Stimulated activated CD8-positive, alpha-beta memory T cell treated with anti-CD3 and anti-CD28 coated beads, Interleukin-7, amount 100 ng/mL, for 48 hours (primary cell): ENCODE data around the gene MAP3K7.

Source experiments
- DNase-seq, 2 donors: peaks; one replicate each; pipeline ENCODE4 v3.0.0-alpha.2; 2020; ENCODE audit warnings: low read depth in 1 of 2; ENCODE audit errors: extremely low read depth in 1 of 2

MAP3K7 gene

DNA sequence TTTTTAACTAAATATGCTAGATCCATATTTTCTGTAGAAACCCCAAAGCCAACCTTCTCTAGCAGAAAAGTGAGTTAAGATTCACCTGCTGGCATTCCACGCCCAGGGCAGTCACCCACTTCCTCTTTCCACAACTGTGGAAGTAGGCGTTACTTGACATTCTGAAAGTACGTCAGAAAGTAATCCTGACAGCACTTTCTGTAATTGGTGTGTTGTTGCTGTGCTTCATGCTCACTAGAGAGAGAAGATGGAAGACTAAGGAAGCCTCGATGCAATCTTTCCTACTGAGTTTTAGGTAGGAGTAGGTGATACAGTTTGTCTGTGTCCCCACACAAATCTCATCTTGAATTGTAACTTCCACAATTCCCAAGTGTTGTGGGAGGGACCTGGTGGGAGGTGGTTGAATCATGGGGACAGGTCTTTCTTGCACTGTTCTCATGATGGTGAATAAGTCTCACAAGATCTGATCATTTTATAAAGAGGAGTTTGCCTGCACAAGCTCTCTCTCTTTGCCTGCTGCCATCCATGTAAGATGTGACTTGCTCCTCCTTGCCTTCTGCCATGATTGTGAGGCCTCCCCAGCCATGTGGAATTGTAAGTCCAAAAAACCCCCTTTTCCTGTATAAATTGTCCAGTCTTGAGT lies 101.1 kb downstream of the MAP3K7 start:
- DNase-seq: no peak

DNA sequence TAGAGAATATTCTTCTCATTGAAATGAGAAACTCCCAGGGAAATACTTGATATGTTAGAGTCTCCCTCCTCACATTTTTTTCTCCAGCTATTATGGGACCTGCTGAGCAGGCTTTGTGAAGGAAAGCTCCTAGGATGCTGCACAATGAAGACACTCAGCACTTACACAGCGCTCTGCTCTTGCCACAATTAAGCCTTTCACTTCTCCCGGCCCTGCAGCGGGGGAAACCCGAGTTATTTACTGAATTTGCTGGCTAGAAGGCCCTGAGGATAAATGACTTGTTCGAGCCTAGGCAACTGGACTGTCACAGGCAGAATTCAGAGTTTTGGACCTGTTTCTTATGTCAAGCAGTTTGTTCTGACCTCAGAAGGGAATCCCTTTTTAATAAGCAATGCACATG lies 102.0 kb downstream of the MAP3K7 start:
- no peak for DNase-seq

DNA sequence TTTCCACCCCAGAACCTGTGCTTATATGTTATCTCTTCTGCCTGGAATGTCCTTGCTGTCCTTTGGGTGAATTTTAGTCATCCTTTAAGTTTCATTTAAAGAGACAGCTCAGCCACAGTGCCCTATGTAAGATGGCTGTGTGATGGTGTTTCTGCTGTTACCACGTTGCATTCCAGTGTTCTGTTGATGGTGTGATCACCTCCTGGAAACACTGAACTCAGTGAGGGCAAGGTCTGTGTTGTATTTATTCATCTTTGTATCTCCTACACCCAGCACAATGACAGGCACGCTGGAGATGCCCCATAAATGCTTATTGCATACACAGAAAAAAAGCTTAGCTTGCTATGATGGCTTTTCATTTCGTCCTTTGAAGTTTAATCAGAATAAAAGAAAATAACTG lies 102.5 kb downstream of the MAP3K7 start:
- DNase-seq: no peak

DNA sequence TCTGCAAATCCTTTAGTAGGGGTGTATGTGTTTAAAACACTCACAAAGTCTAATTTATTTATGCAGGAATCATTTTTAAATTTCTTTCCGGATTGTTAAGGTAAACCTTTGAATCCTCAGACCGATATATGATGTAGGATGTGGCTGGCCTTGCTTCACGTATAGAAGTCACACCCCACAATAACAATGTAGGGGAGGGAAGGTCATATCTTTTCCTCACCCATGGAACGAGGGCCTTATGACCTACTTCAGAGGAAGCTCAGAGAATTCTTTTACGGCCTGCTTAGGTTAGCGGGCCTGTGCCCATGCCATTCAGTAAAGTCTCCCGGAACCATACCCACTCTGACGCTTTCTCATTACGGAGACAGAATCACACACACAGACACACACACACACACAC lies 102.9 kb downstream of the MAP3K7 start:
- DNase-seq: no peak

DNA sequence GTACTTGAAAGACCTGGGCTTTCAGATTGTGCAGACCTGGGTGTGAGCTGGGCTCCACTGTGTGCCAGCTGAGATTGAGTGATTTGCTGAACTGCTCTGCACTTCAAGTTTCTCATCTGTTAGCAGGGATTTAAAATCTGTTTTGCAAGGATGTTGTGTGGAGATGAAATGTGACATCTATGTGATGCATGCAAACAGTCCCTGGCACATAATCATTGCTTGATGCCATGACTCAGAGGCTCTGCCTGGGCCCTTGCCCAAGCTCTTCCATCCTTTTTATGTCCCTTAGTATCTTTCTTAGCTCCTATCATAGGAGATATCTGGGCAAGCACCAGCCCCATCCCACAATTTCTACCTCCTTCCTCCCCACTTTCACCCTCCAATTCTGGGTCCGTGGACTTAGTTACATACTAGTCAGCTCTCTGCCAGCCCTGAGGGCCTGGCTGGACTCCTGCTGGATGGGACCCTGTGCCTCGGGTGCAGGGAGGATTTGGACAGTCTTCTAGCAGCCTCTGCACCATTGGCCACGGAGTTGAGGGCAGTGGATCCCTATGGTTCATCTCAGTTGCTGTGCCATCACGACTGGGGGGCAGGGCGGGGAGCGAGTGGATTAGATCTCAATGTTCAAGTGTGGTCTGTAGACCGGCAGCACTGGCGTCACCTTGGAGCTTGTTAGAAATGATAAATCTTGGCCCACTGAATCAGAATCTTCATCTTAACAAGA lies 103.6 kb downstream of the MAP3K7 start:
- DNase-seq: no peak

DNA sequence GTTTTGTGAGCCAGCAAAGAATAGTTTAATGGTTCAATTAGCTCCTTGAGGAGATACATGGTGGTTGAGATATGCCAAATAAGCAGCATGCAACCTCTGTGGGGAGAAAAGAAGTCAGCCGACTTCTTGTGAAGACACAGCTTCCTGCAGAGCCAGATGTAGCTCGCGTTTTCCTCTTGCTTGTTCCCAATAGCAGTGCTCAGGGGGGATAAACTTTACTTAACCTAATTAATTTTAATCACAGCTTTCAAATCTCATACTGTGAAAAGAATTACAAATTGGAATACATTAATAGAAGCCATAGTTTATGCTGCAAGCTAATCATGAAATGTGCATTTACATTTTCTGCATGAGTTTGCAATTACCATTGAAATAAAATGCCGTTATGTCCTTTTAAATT lies 106.2 kb downstream of the MAP3K7 start:
- DNase-seq: no peak

DNA sequence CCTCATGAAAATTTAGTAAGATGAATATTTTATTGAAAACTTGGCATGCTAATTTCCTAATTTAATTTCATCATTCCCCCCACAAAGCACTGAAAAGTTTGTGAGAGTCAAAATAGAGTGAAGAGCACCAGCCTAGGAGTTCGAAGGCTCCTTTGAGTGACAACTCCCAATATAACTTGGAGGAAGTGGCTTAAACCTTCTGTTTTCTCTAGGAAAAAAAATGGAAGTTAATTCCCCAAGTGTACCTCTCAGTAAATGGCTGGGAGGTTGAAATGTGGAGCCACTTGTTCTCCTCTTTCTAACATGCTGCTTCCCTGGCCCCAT lies 107.3 kb downstream of the MAP3K7 start:
- no peak for DNase-seq

DNA sequence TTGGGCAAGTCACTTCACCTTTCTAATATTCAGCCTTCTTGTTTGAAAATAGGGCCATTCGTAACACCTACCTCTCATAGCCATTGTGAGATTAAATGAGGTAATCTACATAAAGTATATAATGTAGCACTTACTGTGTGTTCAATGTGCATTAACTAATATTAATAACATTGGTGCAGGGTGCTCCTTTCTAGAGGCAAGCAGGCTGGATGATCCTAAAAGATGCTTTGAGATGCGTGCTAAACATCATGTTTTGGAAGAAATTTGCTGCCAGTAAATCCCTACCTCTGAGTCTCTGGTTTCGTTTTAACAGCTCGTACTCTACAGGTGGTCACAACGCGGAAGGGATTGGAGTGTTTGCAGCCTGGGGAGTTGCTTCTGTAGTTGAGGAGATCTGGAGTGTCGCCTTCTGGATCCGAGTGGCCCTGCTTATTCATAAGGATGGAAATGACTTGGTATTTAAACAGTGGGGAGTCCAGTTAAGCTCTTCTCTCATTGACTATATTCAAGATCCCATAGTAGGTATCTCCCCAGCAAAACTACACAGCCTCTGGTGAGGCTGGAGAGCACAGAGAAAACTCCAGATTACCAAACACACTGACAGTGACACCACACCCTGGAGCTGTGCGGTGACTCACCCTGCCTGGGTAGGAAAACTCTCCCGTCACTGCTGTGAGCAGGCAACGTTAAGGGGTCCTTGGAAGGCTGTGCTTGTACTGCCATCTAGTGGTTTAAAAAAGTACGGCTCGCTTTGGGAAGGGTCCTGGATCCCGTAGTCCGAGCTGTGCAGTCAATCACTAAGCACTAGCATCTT lies 107.9 kb downstream of the MAP3K7 start:
- peak; percentile 61 to 88 for DNase-seq

DNA sequence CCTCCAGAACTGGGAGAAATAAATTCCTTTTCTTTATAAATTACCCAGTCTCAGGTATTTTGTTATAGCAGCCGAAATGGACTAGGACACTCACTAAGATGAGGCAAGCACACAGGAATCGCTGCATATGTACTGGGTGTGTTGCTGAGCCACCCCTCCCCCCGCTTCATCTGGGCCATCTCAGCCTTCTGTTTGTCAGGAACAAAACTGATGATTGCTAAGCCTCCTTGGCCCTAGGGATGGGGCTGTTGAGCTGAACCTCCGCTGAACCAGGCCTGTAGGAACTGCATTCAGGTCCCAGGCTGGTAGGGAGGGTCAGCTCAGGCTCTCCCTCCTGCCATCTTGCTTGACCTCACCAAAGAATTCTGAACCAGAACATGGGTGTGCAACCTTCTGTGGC lies 108.6 kb downstream of the MAP3K7 start:
- DNase-seq: no peak

DNA sequence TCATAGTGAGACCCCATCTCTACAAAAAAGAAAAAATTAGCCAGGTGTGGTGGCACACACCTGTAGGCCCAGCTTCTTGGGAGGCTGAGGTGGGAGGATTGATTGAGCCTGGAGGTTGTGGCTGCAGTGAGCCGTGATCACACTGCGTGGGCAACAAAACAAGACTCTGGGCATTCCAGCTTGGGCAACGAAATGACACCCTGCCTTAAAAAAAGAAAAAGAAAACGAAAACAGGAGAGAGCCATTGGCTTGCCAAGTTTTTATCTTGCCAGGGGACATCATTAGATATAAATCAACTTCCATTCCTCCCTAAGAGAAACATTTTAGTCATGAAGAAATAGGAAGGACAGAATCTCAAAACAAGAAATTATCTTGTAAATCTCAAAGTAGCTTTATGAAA lies 109.5 kb downstream of the MAP3K7 start:
- DNase-seq: no peak

DNA sequence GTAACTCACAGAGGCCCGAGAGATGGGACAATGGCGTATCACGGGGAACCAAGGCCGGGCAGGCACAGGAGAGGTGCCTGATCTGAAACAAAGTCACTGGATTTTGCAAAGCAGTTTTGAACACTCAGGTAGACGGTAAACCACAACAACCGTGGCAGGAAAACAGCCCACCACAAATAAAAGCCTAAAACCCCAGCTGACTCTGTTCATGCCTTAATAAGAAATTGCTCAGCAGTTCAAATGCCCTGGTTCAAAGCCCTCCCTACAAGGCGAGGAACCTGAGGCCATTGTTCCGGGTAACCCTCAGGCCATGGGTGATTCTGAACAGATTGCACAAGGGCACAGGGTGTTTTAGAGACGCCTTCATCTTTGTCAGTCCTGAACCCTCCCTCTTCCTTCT lies 114.2 kb downstream of the MAP3K7 start:
- no peak for DNase-seq

DNA sequence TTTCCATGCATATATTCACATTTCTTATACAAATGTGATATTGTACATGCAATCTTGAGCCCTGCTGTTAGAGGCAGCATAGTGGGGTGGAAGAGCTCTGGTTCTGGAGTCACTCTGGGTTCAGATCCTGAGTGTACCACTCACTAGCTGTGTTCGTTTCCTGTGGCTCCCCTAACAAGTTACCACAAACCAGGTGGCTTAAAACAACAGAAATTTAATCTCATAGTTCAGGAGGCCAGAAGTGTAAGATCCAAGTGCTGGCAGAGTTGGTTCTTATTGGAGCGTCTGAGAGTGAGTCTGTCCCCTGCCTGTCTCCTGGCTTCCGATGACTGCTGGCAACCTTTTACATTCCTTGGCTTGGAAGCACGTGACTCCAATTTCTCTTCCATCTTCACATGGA lies 115.6 kb downstream of the MAP3K7 start:
- DNase-seq: no peak

DNA sequence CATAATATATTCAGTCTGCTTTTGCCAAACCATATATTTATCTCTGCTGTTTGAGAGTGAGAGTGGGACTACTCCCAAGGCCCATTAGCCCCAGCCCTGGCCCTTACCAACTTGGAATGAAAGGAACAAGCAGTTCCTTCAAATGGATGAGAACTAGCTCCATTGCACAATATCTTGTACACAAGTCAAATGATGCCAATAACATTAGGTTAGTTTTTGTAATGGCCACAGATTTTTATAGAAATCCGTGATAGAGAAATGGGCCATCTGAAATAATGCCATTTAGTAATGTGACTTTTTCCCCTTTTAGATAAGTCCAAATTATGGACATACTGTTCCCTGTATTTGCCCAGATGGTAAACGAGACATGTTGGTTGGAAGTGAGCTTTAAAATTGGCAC lies 117.0 kb downstream of the MAP3K7 start:
- no peak for DNase-seq

DNA sequence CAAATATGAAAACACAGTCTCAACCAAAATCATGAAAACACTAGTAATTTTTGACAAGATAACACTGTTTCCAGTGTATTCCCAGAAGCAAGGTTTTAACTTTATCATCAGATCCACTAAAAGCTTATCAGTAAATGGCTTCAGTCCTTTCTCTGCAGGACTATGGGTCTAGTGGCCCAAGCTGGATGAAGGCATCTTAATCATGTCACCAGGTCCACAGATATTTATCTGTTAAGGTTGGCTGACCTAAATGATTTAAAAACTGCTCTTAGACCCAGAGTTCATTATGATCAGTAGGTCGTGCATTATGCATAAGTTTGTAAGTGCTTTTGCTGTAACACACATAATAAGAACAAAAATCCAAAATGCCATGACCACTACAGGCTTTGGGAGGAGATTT lies 118.0 kb downstream of the MAP3K7 start:
- no peak for DNase-seq

DNA sequence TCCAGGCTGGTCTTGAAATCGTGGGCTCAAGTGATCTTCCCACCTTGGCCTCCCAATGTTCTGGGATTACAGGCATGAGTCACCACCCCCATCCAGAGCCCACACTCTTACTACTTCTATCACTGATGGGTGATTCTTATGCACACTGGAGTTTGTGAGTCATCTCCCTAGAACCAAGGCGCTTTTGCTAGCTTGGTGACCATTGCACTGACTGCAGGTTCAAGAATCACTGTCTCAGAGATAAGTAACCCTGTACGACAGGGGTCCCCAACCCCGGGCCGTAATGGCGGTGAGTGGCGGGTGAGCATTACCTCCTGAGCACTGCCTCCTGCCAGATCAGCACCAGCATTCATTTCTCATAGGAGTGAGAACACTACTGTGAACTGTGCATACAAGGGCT lies 118.8 kb downstream of the MAP3K7 start:
- peak in 1 of 2 donors; percentile 52 for DNase-seq

DNA sequence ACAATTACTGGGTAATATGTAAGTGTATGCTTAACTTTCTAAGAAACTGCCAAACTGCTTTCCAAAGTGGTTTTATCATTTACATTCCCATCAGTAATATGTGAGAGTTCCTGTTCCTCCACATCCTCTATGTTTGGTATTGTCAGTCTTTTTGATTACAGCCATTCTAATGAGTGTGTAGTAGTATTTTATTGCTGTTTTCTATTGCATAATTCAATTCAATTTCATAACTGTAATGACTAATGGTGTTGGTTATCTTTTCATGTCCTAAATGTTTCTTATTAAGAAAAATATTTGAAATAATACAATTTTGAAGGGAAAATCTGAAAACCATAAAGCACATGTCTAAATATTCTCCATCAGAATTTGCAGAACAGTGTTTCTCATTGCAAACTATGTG lies 119.3 kb downstream of the MAP3K7 start:
- no peak for DNase-seq

DNA sequence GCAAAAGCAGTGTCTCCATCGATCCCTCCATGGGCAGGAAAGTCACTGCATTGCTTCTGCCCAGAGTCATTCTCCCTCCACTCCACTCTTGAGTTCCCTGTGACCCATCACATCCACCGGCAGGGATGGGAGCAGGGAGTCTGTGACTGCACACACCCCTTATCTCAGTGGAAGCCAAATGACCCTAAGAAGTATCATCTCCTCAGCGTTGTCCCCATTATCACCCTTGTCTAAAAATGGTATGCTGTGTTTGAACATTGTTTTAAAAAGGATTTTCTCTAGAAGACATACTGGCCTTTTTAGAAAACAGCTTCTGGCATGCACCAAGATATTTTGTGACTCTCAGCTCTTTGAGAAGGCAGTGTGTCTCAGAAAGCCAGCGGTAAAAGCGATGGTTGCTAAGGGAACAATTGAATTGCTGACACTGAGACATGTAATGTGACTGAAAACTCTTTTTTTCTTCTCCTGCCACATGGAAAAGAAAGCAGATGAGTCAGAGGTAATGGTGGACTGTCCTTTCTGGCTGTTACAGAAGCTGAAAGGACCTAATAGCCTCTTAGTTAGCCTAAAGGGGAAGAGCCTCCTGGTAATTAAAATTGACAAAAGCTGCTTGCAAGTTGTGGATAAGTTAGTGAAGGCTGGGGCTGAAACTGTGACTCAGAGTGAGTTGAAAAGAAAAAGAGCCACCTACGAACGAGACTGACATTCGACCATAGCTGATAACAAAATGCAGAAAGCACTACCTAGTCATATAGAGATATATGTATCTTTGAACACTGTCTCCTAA lies 120.5 kb downstream of the MAP3K7 start:
- peak in 1 of 2 donors; percentile 53 for DNase-seq

DNA sequence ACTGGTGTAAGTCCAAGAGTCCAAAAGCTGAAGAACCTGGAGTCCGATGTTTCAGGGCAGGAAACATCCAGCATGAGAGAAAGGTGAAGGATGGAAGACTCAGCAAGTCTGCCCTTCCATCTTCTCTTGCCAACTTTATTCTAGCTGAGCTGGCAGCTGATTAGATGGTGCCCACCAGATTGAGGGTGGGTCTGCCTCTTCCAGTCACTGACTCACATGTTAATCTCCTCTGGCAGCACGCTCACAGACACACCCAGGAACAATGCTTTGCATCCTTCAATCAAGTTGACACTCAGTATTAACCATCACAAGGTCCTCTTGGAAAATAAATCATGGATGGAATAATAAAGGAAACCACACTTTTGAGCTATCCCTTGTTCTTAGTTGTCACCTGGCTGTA lies 121.2 kb downstream of the MAP3K7 start:
- DNase-seq: no peak

DNA sequence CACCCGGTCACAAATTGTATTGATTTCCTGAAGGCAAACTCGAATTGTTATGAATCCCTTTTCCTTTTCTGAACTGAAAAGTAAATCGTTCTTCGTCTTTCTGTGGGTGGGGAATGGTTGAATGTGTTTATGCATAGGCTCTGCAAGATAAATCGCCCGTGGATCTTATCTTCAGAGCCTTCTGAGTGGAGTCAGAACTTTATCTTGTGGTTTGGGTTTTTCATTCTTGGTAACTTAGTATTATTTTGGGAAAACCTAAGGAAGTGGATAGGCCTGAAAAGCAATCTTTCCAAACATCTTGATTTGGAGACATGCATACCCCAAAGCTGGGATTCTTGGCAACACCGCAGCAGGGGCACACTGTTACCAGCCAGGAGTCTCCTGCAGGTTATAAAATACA lies 122.4 kb downstream of the MAP3K7 start:
- no peak for DNase-seq

DNA sequence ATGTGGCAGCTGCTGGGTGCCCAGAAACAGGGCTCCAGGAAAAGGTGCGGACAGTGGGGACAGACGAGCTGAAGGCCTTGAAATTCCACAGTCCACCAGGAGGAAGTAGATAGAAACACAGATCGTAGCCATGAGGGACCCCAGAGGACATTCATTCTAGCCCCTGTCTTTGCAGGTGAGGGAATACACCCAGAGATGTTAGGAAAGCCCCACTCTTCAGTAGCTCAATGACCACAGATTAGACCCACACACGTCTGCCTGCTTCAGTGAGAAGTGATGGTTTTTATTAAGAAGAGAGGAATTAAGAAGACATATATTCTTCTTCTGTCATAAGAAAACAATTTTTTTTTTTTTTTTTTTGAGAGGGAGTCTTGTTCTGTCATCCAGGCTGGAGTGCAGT lies 123.0 kb downstream of the MAP3K7 start:
- no peak for DNase-seq
